Epidermal melanocyte (primary cell): Measurements from ENCODE around the gene TMEM256.

Experiments
- DNase-seq: peaks from one replicate; pipeline ENCODE4 v3.0.0; 2011; ENCODE audit warnings: low spot score; ENCODE audit not compliant: insufficient read length

TMEM256 gene

DNA sequence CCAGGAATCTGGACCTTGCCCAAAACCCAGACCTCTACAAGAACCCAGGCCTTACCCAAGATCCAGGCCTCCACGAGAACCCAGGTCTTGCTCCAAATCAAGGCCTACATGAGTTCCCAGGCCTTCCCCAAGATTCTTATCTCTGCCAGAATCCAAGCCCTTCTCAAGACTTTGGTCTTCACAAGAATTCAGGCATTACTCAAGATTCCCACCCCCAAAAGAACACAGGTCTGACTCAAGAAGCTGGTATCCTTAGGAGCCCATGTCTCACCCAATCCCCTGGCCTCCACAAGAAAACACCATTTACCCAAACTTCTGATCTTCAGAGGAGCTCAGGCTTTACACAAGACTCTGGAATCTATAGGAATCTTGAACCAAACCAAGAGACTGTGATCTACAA is 27.3 kb upstream of the TMEM256 start:
- no peak for DNase-seq

DNA sequence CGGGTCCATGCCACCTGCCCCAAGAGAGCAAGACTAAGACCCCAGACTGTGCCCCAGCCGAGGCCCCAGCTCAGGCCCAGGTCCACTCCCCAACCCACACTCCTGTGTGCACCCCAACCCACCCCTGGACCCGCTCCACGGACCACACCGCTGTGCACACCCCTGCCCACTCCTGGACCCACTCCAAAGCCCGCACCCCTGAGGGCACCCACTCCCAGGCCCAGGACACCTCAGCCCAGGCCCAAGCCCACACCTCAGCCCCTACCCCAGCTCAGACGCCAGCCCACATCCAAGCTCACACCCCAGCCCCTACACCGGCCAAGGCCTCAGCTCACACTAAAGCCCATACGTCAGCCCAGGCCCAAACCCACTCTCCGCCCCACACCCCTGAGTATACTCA is 25.8 kb upstream of the TMEM256 start:
- DNase-seq = no peak

DNA sequence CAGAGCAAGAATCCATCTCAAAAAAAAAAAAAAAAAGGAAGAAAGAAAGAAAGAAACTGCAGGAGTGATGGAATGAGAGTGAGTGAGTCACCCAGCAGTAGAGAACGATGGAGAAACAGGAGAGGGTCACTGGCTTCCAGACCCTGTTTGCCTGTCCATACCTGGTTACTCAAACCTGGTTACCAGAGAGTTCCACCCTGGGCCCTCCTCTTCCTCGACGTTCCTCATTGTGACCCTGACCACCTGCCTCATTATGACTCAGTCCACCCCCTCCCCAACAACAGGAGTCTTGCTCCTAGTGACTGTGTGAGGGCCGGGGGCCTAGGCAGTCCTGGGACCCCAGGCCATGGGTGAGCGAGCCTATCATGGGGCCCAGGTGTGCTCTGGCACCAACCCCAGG is 24.7 kb upstream of the TMEM256 start, which contains the start of gene SPEM3:
TSS of gene SPEM3 (plus strand) at position 301 of the 400 bp plus-strand sequence. CDS start at position 347, 46 bp downstream.
- no peak for DNase-seq

DNA sequence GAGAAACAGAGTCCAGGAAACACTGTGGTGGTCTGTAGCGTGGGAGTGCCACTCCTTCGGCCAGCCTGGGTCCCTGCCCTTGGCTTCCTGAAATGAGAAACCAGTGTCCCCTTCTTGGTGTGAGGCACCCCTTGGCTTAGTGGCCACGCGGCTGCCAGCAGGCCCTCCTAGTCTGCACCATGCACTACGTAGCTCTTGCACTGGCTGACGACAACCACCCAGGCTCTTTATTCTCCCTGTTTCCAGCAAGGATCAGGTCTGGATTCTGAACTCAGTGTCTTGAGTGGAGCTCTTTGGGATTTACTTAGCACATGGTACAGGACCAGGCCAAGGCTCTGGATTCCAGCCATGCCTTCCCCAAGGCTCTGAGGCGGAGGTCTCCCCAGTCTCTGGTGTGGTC is 23.7 kb upstream of the TMEM256 start:
- DNase-seq = no peak

DNA sequence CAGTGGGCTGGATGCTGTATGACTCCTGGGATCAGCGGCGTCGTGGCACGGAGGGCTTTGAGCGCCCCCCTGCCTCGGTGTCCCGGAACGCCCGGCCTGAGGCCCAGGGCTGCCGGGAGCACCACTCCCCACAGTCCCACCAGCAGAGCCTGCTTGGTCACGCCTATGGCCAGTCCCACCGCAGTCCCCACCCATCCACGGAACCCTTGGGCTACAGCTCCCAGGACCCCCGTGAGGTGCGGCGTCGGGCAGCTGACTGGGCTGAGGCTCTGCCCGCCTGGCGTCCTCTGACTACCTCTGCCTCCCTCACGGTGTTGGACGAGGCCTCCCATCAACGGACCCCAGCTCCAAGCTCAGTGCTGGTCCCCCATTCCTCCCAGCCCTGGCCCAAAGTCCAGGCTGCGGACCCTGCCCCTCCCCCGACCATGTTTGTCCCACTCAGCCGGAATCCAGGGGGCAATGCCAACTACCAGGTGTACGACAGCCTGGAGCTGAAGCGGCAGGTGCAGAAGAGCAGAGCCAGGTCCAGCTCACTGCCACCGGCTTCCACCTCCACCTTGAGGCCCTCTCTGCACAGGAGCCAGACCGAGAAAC is 23.1 kb upstream of the TMEM256 start:
- no peak for DNase-seq

DNA sequence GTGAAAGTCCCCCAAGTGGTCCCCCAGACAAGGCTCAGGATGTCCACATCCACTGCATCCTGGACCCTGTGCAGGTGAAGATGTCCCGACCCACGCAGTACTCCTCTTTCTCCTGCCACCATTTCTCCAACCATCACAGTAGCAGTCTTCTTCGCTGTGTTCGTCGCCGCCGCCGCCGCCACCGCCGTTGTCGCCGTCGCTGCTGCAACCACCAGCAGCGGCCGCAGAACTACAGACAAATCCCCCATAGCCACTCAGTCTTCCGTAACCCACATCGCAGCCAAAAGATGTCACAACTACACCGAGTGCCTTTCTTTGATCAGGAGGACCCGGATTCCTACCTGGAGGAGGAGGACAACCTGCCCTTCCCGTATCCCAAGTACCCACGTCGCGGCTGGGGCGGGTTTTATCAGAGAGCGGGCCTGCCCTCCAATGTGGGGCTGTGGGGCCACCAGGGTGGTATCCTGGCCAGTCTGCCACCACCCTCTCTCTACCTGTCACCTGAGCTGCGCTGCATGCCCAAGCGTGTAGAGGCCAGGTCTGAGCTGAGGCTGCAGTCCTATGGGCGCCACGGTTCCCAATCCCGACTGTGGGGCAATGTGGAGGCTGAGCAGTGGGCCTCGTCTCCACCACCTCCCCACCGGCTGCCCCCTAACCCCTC is 22.4 kb upstream of the TMEM256 start:
- DNase-seq = no peak

DNA sequence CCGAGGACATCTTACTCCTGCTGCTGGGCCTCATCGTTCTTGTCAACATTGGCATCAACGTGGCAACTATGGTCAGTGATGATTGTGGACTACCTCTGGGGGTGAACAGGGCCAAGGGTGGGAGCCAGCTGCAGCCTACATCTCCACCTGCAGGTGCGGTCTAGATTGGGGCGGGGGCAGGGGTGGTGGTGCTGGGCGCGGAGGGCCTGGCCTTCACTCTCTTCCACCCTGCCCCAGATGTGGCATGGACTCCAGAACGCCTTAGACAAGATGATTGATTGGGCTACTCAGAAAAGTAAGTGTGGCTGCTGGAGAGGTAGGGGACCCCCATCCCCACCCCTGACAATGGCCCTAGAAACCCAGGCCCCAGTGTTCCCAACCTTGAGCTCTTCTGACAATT is 21.9 kb upstream of the TMEM256 start:
- DNase-seq = no peak

DNA sequence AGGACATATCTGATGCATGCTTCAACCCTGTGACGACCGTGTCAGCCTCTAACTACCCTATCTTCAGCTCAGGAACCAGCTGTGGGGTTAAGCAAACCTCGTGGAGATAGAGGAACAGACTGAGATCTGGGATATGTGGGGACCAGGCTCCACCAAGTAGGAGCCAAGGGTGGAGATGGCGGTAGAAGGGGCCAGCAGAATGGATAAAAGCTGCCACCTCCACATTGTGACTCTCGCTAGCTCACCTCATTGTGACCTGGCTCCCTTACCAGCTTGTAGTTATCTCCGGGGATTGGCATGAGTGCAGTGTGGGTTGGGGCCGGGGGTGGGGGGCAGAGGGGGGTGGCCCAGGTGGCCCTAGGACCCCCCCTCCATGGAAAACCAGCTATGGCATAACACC is 21.4 kb upstream of the TMEM256 start, which contains the start of gene SPEM2:
TSS of gene SPEM2 (plus strand) at position 301 of the 400 bp plus-strand sequence. CDS start at position 374, 73 bp downstream.
- no peak for DNase-seq

DNA sequence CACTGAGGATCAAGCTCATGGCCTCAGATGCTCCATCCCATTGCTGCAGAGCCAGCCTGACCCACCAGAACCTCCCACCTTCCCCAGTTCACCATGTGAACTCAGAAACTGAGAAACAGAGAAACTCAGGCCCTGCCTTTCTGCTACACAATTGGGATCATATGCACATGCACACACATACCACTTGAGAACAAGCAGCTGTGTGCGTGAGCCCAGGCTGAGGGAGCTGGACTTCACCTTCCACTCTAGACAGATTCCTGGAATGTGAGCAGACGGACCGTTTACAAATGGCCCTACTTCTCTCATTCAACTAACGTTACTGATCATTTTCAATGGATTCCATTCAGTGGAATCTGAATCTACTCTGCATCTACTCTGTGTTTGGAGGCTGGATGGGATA is 19.8 kb upstream of the TMEM256 start:
- no peak for DNase-seq

DNA sequence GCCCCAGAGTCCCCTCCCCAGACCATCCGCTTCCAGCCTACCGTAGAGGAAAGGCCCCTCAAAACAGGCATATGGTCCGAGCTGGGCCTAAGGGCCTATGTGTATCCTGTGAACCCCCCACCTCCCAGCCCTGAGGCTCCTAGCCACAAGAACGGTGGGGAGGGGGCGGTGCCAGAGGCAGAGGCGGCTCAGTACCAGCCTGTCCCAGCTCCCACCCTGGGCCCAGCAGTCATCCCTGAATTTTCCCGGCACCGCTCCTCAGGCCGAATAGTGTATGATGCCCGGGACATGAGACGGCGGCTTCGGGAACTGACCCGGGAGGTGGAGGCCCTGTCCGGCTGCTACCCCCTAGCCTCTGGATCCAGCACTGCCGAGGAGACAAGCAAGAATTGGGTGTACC is 17.3 kb upstream of the TMEM256 start:
- DNase-seq = no peak

DNA sequence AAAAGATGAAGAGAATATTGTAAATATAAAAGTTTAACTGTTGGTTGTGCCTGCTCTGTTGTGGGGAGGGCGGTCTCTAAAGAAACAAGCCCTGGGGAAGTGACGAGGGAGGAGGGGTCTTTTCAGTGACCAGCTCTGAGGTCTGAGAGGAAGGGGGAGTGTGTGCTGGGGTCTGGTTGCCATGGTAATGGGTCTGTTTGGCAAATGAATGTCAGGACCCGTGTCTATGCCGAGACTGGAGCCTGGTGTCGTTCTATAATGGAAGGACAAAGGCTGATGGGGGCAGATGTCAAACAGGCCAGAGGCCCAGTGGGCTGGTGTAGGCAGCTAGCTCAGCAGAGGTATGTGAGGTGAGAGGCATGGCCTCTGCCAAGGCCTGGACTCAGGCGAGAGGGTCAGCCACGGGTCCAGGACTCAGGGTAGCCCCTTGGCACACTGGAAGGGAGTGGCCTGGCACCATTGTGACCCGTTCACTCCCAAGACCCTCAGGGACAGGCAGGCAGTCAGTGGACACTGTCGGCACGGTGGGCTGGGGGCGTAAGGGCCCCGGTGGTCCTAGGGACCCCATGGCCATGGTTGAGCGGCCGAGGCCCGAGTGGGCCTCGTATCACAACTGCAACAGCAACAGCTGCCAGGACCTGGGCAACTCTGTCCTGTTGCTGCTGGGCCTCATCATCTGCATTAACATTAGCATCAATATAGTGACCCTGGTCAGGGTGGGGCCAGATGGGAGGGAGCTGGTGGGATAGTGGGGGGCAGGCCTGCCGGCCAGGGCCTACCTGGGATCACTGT is 16.1 kb upstream of the TMEM256 start, which contains the start of gene SPEM1:
TSS of gene SPEM1 (plus strand) at position 506 of the 792 bp plus-strand sequence. CDS start at position 567, 61 bp downstream.
- DNase-seq = no peak

DNA sequence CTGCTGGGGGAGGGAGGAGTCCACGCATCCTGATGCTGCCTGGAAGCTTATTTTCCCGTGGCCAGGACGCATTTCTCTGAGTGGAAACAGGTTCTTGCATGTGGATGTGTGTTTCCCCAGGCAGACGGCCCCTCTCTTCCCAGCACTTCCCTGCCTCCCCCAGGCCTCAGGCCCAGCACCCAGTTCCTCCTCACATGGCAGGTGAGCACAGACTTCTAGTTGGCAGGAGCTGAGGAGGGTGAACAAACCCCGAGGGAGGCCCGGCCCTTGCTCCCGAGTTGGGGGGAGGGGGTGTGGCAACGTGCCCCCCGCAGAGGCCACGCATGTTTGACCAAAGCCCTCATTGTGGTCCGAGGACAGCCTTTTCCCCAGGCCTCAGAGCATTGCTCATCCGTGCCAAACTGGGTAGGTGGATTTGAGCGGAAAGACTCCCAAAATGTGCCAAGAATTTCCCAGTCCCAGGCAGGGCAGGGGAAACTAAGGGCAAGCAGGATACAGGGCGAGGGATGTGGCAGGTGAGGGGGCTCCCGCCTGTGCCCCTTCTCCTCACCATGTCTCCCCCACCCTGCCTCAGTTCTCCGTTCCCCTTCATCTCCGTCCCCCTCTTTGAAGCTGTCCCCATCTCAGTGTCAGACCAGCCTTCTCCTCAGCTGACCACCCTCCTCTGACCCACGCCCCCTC is 14.7 kb upstream of the TMEM256 start:
- no peak for DNase-seq

DNA sequence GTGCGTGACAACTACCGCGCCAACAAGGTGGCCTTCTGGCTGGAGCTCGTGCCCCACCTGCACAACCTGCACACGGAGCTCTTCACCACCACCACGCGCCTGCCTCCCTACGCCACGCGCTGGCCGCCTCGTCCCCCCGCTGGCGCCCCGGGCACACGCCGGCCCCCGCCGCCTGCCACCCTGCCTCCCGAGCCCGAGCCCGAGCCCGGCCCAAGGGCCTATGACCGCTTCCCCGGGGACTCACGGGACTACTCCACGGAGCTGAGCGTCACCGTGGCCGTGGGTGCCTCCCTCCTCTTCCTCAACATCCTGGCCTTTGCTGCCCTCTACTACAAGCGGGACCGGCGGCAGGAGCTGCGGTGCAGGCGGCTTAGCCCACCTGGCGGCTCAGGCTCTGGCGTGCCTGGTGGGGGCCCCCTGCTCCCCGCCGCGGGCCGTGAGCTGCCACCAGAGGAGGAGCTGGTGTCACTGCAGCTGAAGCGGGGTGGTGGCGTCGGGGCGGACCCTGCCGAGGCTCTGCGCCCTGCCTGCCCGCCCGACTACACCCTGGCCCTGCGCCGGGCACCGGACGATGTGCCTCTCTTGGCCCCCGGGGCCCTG is 13.3 kb upstream of the TMEM256 start:
- DNase-seq = no peak

DNA sequence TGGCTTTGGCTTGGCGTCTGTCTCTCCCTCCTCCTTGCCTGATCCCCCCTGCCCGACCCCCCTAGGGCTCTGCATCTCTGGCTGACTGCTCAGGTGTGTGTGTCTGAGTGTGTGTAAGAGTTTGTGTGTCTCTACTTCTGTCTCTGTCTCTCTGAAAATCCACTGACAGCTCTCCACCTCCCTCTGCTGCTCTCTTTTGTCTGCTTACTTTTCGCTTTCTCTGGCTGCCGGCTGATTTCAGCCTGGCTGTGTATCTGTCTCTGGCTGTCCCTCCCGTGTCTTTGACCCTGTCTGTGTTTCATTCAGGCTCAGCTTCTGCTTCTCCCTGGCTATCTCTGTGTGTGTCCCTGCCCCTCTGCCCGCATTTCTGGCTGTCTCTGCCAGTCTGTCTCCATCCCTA is 12.4 kb upstream of the TMEM256 start:
- no peak for DNase-seq

DNA sequence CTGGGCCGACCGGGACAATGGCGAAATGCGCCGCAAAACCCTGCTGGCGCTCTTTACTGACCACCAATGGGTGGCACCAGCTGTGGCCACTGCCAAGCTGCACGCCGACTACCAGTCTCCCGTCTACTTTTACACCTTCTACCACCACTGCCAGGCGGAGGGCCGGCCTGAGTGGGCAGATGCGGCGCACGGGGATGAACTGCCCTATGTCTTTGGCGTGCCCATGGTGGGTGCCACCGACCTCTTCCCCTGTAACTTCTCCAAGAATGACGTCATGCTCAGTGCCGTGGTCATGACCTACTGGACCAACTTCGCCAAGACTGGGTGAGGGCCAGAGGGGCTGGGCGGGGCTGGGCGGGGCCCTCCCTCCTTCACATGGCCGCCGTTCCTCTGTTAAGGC is 11.9 kb upstream of the TMEM256 start:
- no peak for DNase-seq

DNA sequence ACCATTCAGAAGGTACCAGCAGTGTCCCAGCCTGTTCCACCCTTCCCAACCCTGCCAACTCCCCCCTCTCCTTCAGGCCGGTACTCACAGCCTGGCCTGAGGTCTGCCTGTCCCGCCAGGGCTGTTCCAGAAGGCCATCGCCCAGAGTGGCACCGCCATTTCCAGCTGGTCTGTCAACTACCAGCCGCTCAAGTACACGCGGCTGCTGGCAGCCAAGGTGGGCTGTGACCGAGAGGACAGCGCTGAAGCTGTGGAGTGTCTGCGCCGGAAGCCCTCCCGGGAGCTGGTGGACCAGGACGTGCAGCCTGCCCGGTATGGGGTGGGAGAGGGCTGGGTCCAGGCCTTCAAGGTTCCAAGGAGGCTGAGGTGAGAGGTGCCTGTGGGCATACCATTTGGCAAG is 10.9 kb upstream of the TMEM256 start:
- DNase-seq = no peak

DNA sequence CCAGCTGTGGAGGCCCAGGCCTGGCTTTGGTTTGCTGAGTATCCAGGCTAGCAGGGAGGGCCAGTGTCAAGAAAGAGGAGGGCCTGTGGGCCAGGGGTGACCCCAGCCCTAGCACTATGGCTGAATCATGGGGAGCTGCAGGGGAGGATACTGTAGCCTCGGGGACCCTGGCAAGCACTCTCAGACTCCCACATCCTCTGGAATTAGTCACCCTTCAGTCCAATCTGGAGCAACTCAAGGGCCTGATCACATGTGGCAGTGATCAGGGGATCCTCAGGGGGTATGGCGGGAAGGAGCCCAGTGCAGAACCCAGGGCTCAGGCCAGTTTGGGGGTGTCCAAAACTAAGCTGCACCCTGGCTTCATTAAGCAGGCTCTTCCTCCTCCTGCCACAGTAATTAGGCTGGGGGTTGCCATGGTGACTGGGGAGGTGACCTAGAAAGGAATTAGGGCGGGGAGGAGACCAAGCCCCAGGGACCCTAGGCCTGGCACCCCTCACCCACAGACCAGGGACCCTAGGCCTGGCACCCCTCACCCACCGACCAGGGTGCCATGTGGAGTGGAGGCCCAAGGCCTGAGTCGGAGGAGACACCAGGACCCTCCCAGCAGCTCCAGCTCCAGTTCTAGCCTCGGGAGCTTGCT is 9.6 kb upstream of the TMEM256 start:
- no peak for DNase-seq

DNA sequence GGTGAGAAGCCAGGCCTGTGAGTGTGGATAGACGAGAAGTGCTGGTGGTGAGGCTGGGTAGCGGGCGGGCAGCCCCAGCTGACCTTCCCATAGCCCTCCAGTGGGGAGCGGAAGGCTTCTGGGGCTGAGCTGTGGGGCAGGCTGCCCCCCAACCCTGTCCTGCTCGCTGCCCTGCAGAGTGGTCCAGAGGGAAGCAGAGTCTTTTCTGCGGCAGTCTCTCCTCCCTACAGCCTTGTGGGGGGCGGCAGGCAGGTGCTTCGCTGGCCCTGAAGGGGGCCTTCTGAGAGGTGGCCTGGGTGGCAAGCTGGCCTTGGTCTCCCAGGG is 7.5 kb upstream of the TMEM256 start:
- DNase-seq = no peak

DNA sequence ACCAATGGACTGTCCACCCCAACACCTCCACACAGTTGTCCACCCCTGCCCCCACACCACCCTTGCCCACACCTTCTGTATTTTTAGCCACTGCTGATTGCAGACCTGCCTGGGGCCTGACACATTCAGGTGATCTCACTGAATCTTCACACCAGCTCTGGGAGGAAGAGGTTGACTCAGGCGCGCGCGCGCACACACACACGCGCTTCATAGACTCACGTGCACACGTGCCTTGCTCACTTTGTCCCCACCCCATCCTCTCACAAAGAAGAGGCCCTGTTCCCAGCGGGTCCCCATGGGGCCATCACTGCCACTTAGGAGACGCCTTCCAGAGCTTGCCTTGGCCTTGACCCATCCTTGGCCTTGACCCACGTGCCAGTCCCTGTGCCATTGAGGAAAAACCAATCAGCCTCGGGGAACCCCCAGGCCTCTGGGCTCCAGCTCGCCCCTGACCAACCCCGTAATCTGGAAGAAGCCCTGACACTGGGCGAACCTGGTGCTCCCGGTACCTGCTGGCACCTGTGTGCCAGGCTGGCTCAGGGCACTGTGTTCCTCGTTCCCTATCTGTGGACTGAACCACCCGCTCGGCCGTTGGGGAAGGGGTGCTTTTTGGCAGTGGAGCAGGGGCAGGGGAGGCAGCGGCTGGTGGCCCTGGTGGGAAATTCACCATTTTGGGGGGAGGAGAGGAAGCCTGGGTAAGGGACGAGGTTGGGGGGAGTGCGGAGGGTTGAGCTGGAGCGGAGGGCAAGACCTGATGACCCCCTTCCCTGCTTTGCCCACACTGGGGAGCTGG is 6.9 kb upstream of the TMEM256 start:
- no peak for DNase-seq

DNA sequence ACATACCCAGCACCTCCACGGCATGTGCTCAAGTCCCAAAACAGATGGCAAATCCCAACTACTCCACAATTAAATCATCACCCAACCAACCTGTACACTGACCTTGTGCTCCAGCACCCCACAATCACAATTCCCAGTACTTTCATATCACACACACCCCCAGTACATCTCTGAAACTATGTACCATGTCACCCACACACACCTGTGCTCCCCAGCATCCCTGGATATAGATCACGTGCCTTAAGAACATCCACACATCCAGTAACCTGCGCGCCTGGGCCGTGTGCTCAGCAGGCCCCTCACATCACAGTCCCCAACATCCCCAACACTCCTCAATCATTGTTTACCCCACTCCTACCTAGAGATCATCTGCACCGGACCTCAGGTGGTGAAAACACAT is 5.8 kb upstream of the TMEM256 start:
- DNase-seq = no peak
